Suprapubic skin (tissue), 3 donors: Measurements from ENCODE around the gene COL20A1.

Experiments
- EP300 ChIP-seq: sonication (generic); formaldehyde crosslinking; IDR thresholded peaks from one replicate; pipeline ENCODE4 v1.6.1; 2017; ENCODE audit warnings: antibody characterized with exemption
- POLR2A ChIP-seq, 2 donors: fragments of 450-650 bp; IDR thresholded peaks; one replicate each; pipeline ENCODE4 v1.6.1; 2017; ENCODE audit warnings: antibody characterized with exemption in 2 of 2, mild to moderate bottlenecking in 2 of 2, moderate library complexity in 2 of 2
- TF ChIP-seq, protein P1 (sequence below), 2 donors: fragments of 200-600 bp in 1 of 2; fragments of 450-650 bp in 1 of 2; sonication (generic) in 1 of 2; IDR thresholded peaks; one replicate each; pipeline ENCODE4 v1.5.1; 2016 to 2019; ENCODE audit warnings: antibody characterized with exemption in 2 of 2, mild to moderate bottlenecking in 1 of 2, moderate library complexity in 1 of 2

DNA sequence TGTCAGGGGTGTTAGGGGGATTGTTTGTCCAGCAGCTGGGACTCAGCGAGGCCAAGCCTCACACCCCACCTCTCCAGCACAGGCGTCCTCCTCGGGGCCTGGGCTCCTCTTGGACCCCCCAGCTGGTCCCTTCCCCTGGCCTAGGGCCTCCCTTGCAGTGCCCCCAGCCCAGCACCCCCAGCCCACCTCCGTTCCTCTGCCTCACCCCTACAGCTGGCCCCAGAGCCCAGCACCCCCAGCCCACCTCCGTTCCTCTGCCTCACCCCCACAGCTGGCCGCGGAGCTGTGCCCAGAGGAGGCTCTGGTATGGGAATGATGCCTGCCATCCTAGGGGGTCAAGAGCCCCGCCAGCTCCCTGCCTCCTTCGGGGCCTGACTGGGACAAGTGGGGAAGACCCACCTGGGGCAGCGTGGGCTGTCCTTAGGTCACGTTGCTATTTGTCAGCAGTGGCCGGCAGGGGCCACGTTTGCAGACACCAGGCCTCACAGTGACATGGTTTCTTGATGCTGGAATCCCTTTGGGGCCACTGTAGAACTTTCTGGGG, 7.9 kb upstream of the COL20A1 start:
- TF ChIP-seq, protein P1, sequence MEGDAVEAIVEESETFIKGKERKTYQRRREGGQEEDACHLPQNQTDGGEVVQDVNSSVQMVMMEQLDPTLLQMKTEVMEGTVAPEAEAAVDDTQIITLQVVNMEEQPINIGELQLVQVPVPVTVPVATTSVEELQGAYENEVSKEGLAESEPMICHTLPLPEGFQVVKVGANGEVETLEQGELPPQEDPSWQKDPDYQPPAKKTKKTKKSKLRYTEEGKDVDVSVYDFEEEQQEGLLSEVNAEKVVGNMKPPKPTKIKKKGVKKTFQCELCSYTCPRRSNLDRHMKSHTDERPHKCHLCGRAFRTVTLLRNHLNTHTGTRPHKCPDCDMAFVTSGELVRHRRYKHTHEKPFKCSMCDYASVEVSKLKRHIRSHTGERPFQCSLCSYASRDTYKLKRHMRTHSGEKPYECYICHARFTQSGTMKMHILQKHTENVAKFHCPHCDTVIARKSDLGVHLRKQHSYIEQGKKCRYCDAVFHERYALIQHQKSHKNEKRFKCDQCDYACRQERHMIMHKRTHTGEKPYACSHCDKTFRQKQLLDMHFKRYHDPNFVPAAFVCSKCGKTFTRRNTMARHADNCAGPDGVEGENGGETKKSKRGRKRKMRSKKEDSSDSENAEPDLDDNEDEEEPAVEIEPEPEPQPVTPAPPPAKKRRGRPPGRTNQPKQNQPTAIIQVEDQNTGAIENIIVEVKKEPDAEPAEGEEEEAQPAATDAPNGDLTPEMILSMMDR (IDR thresholded peaks at IDR 0.05), result no peak
- no peak for TF ChIP-seq EP300
- no peak for TF ChIP-seq POLR2A (IDR thresholded peaks at IDR 0.05)
